ENCODE data around the gene MPDU1. TPM values are rescaled to one million over a fixed set of nuclear protein-coding genes. Genes with fewer than 3 reads are reported as not detected.

The MPDU1 gene
- total and polyA plus RNA-seq, 8 donors, result 77.8 to 96.1 (median 85.5) TPM

DNA sequence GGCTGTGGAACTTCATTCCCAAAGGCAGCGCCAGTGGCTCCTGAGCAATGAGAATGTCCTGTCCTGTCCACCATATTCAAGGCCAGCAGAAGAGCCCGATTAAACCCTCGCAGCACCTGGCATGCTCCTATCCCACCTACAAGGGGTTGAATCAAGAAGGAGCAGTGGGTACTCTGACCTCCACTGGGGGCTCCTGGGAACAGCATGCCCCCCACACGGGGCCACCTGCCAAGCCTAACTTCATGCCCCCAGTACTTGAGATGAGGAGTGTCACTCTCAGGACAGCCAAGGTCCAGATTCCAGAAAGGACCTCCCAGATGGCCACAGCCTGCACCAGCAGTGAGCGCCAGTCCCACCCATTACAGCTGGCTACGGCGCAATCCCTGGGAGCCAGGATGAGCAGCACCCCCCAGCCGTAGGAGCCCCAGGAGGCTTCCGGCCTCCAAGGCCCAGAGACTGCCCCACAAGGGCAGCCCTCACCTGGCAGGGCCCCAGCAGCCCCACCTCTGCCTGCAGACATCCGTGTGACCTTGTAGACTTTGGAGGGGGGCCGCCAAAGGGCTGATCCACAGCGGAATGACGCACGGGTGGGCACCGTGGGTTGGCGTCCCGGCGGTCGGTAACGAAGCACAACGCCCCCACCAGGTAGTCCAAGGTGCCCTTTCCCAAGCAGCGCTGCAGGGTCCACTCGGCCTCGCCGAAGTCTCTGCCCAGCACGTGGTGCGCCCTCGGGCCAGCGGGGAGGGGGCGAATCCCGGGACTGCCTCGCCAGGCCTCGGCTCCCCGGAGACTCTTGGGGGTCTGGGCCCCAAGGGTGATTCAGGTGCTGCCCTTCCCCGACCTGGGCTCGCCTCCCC, 1.0 kb upstream of the MPDU1 start:
- TF ChIP-seq, protein P1, sequence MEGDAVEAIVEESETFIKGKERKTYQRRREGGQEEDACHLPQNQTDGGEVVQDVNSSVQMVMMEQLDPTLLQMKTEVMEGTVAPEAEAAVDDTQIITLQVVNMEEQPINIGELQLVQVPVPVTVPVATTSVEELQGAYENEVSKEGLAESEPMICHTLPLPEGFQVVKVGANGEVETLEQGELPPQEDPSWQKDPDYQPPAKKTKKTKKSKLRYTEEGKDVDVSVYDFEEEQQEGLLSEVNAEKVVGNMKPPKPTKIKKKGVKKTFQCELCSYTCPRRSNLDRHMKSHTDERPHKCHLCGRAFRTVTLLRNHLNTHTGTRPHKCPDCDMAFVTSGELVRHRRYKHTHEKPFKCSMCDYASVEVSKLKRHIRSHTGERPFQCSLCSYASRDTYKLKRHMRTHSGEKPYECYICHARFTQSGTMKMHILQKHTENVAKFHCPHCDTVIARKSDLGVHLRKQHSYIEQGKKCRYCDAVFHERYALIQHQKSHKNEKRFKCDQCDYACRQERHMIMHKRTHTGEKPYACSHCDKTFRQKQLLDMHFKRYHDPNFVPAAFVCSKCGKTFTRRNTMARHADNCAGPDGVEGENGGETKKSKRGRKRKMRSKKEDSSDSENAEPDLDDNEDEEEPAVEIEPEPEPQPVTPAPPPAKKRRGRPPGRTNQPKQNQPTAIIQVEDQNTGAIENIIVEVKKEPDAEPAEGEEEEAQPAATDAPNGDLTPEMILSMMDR (IDR thresholded peaks at IDR 0.05), result no peak
- Histone ChIP-seq H3K9me3 (no peaks in the 10 kb centered on the region), H3K27me3 (no peaks in the 10 kb centered on the region), H3K4me3 (peak overlapping the region; percentile 60 to 100), H3K4me1 (peaks cover 23 to 76% of the 10 kb centered on the region in 2 donors), H3K27ac (peak overlapping the region; percentile 97 to 98), H3K36me3 (peaks cover 0 to 46% of the 10 kb centered on the region in 2 donors)
- ATAC-seq, result no peak
- DNase-seq, result no peak
- intact Hi-C loops (cut with DNase I), result no loop called here

DNA sequence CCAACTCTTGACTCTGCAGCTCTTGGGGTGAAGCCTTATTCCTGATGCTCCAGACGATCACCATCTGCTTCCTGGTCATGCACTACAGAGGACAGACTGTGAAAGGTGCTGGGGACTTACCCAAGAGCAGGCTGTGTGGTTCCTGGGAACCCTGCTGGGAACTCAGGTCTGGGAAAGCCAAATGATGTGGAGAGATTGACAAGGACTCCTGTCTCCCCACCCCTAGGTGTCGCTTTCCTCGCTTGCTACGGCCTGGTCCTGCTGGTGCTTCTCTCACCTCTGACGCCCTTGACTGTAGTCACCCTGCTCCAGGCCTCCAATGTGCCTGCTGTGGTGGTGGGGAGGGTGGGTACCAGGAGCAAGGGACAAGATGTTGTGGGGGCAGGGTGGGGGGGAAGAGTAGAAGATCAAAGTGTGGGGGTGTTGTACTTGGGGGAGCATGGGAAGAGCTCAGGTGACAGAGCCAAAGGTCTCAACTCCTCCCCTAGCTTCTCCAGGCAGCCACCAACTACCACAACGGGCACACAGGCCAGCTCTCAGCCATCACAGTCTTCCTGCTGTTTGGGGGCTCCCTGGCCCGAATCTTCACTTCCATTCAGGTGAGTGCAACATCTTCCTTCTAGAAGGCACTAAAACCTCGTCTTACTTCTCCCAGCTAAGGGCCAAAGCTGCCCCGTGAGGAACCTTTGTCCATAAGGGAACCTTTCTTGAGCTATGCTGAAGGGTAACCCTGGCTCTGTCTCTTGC, 3.2 kb downstream of the MPDU1 start:
- no peaks in the 10 kb centered on the region for H3K9me3 ChIP-seq
- H3K36me3 ChIP-seq, result peaks cover 0 to 52% of the 10 kb centered on the region in 2 donors
- ATAC-seq (no peak), DNase-seq (no peak)
- intact Hi-C loops (cut with DNase I), result no loop called here
- H3K27ac ChIP-seq, result peak overlapping the region; percentile 8 to 24
- TF ChIP-seq, protein P1 (IDR thresholded peaks at IDR 0.05), result no peak
- H3K4me3 ChIP-seq, result no peak overlapping the region
- H3K4me1 ChIP-seq, result peaks cover 25 to 57% of the 10 kb centered on the region in 2 donors
- no peaks in the 10 kb centered on the region for H3K27me3 ChIP-seq

DNA sequence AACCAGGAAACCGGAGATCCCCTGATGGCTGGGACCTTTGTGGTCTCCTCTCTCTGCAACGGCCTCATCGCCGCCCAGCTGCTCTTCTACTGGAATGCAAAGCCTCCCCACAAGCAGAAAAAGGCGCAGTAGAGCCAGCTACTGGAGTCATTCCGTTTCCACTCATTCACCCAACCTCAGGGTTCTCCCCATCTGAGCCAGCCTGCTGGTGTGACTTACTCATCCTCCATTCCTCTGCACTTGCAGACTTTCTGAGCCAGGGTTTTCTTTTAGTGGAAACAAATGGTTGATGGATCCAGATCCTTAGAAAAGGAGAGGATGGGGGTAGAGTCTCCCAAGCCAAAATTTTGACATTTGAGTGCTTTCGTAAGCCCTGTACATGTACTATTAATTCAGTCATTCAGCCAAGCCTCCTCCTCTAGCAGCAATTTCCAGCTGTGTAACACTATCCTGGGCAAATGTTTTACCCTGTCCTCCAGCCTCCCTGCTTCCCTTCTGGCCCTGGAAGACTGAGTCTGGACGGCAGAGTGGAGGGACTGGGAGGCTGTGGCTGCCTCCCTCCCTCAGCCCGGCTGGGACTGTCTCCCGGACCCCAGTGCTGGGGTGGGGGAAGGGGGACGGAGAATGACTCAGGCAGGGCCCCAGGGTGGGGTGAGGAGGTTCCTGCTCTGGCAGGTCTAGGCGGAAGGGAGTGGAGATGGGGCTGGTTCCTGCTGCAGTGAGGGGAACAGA, 3.9 kb downstream of the MPDU1 start:
- intact Hi-C loops (cut with DNase I), result no loop called here
- Histone ChIP-seq H3K27ac (peak overlapping the region; percentile 24 to 26), H3K36me3 (peaks cover 0 to 60% of the 10 kb centered on the region in 2 donors), H3K4me1 (peaks cover 18 to 50% of the 10 kb centered on the region in 2 donors), H3K9me3 (no peaks in the 10 kb centered on the region), H3K27me3 (no peaks in the 10 kb centered on the region), H3K4me3 (no peak overlapping the region)
- TF ChIP-seq, protein P1 (IDR thresholded peaks at IDR 0.05), result no peak
- no peak for DNase-seq
- ATAC-seq, result no peak

DNA sequence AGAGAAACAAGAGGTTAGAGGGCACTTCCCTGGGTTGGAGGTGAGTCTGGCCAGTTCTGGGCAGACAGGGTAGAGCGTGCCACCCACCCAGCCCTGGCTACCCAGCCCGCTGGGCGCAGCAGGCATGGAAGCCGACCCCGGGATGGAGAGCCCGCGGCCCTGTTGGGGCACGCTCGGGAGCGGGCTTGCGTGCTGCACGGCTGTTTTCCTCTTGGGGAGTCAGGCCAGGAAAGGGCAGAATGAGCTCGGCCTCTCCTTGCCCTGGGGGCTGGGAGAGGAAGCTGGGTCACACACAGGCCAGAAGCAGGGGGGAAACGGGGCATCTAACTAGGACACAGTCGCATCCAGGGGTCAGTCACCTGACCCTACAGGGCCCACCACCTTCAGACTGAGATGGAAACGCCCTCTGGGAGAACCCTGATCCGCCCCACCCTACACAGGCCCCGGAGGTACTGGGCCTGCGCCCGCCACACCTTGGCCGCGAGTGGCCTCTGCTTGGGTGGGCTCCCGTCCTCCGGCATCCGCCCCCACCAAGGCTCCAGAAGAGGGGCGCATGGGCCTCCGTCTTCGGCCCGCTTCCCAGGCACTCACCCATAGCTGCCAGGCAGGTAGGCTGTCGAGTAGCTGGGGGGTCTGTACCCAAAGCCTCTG, 5.0 kb downstream of the MPDU1 start:
- no peak for ATAC-seq
- H3K27me3 ChIP-seq, result no peaks in the 10 kb centered on the region
- TF ChIP-seq, protein P1 (IDR thresholded peaks at IDR 0.05), result no peak
- H3K4me1 ChIP-seq, result peaks cover 10 to 41% of the 10 kb centered on the region in 2 donors
- H3K36me3 ChIP-seq, result peaks cover 0 to 71% of the 10 kb centered on the region in 2 donors
- no peak overlapping the region for H3K27ac ChIP-seq
- H3K4me3 ChIP-seq, result no peak overlapping the region
- DNase-seq, result no peak
- H3K9me3 ChIP-seq, result no peaks in the 10 kb centered on the region
- intact Hi-C loops (cut with DNase I), result no loop called here
